ENCODE measurements around the gene SP140L.
A peak's percentile ranks its signal among the peaks of the same experiment; 100 is the strongest.

The SP140L gene

GRCh38 chr2:230411570-230412370, 84.8 kb downstream of the SP140L start:
- TF ChIP-seq, protein P1, sequence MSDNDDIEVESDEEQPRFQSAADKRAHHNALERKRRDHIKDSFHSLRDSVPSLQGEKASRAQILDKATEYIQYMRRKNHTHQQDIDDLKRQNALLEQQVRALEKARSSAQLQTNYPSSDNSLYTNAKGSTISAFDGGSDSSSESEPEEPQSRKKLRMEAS (IDR thresholded peaks at IDR 0.05): peak; percentile 32; the same call in 1 of the 2 replicates
- TF ChIP-seq CEBPB (IDR thresholded peaks at IDR 0.05): no peak

DNA sequence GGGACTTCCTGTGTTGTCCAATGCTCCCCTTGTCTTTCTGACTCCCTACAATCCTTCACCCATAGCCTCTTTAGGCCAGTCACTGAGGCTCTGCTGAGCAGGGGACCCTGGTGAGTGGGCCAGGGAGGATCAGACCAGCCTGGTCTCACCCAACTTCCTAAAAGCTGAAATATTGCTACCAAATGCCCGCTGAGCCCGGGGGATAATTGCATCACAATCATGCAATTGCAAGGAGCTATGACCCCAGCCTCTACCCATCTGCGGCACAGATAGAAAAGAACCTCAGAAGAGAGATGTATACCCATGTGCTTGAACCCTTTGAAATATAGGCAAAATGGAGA, 85.3 kb downstream of the SP140L start:
- no peak for TF ChIP-seq USF1 (IDR thresholded peaks at IDR 0.05)
- no peak for TF ChIP-seq ZBTB7A (IDR thresholded peaks at IDR 0.05; ENCODE audit: low read depth)
- no peak for TF ChIP-seq TEAD4 (IDR thresholded peaks at IDR 0.05)
- TF ChIP-seq, protein P1 (IDR thresholded peaks at IDR 0.05): no peak
- no peak for TF ChIP-seq NFIC (IDR thresholded peaks at IDR 0.05)
- TF ChIP-seq YY1 (IDR thresholded peaks at IDR 0.05; ENCODE audit: low read depth): no peak
- TF ChIP-seq CEBPB (IDR thresholded peaks at IDR 0.05): no peak
- TF ChIP-seq REST (IDR thresholded peaks at IDR 0.05; ENCODE audit: low read depth): no peak
- no peak for TF ChIP-seq TAF1 (IDR thresholded peaks at IDR 0.05; ENCODE audit: low read depth)
- TF ChIP-seq CREB1 (IDR thresholded peaks at IDR 0.05; ENCODE audit: low read depth): no peak
- TF ChIP-seq EGR1 (IDR thresholded peaks at IDR 0.05): no peak
- no peak for TF ChIP-seq RAD21 (IDR thresholded peaks at IDR 0.05; ENCODE audit: low read depth)
- no peak for TF ChIP-seq FOXM1 (IDR thresholded peaks at IDR 0.05; ENCODE audit: borderline replicate concordance, low read depth)

DNA sequence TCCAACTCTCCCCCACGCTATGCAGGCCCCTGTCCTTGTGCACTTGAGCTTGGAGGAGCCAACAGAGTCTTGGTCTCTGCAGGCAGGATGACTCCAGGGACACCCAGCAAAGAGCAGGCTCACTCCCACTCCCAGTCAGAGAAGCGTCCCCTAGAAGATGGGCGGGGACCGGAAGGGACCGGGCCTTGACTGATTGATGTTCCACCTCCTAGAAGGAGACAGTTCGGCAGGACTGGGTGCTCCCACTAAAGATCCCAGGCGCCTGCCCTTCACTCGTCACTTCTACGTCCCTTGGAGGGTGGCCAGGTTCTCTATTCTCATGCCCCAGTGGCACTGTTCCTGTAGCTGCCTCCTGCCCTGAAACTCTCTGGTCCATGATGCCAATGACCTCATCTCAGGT, 85.9 kb downstream of the SP140L start:
- TF ChIP-seq FOXM1 (IDR thresholded peaks at IDR 0.05; ENCODE audit: borderline replicate concordance, low read depth): no peak
- no peak for TF ChIP-seq CREB1 (IDR thresholded peaks at IDR 0.05; ENCODE audit: low read depth)
- TF ChIP-seq CEBPB (IDR thresholded peaks at IDR 0.05): no peak
- TF ChIP-seq USF1 (IDR thresholded peaks at IDR 0.05): no peak
- no peak for TF ChIP-seq NFIC (IDR thresholded peaks at IDR 0.05)
- TF ChIP-seq YY1 (IDR thresholded peaks at IDR 0.05; ENCODE audit: low read depth): no peak
- no peak for TF ChIP-seq RAD21 (IDR thresholded peaks at IDR 0.05; ENCODE audit: low read depth)
- no peak for TF ChIP-seq ZBTB7A (IDR thresholded peaks at IDR 0.05; ENCODE audit: low read depth)
- TF ChIP-seq EGR1 (IDR thresholded peaks at IDR 0.05): no peak
- no peak for TF ChIP-seq REST (IDR thresholded peaks at IDR 0.05; ENCODE audit: low read depth)
- TF ChIP-seq TCF12 (IDR thresholded peaks at IDR 0.05; ENCODE audit: low read depth): no peak
- TF ChIP-seq TEAD4 (IDR thresholded peaks at IDR 0.05): no peak
- no peak for TF ChIP-seq TAF1 (IDR thresholded peaks at IDR 0.05; ENCODE audit: low read depth)
- TF ChIP-seq, protein P1 (IDR thresholded peaks at IDR 0.05): no peak
- TF ChIP-seq EP300 (IDR thresholded peaks at IDR 0.05; ENCODE audit: borderline replicate concordance): no peak

- TF ChIP-seq YY1 (IDR thresholded peaks at IDR 0.05; ENCODE audit: low read depth): no peak
- TF ChIP-seq EP300 (IDR thresholded peaks at IDR 0.05; ENCODE audit: borderline replicate concordance): no peak
- TF ChIP-seq, protein P1 (IDR thresholded peaks at IDR 0.05): no peak
- TF ChIP-seq CEBPB (IDR thresholded peaks at IDR 0.05): no peak
- no peak for TF ChIP-seq CREB1 (IDR thresholded peaks at IDR 0.05; ENCODE audit: low read depth)
- no peak for TF ChIP-seq RAD21 (IDR thresholded peaks at IDR 0.05; ENCODE audit: low read depth)
- no peak for TF ChIP-seq FOXM1 (IDR thresholded peaks at IDR 0.05; ENCODE audit: borderline replicate concordance, low read depth)
Observed at GRCh38 chr2:230413479-230413878, 86.5 kb downstream of the SP140L start.

DNA sequence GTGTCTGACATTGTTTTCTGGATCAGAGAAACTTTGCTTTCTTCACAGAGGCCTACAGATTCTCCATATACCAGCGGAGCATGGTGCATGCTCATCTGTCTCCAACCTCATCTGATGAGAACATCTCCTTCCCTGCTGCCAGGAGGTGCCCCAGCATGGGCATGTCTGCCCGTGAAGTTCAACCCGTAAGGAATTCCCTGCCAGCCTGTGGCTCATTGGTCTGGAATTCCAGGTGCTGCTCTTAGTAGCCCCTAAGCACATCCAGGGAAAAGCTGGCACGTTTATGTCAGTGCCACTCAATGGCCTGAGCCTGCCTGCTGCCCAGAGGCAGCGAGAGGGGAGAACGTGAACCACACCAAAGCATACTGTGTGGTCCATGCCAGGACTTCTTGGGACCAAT, 87.3 kb downstream of the SP140L start:
- TF ChIP-seq RAD21 (IDR thresholded peaks at IDR 0.05; ENCODE audit: low read depth): no peak
- TF ChIP-seq CEBPB (IDR thresholded peaks at IDR 0.05): no peak
- TF ChIP-seq YY1 (IDR thresholded peaks at IDR 0.05; ENCODE audit: low read depth): no peak
- no peak for TF ChIP-seq USF1 (IDR thresholded peaks at IDR 0.05)
- TF ChIP-seq CREB1 (IDR thresholded peaks at IDR 0.05; ENCODE audit: low read depth): no peak
- TF ChIP-seq, protein P1 (IDR thresholded peaks at IDR 0.05): no peak
